WI38 (cell line): ENCODE data around the gene EIF4A2.

ENCODE experiments used
- H3K4me3 ChIP-seq: 2 replicates; pipeline ENCODE4 v1.5.1; 2011; ENCODE audit warnings: low read depth, mild to moderate bottlenecking, control low read depth, low read length
- CTCF ChIP-seq: IDR thresholded peaks from 2 replicates; pipeline ENCODE4 v1.5.1; 2012; ENCODE audit warnings: low read depth, mild to moderate bottlenecking, control low read depth, low read length

The EIF4A2 gene

GRCh38 chr3:186772701-186773417 lies 10.5 kb upstream of the EIF4A2 start:
- TF ChIP-seq CTCF: no peak
- H3K4me3 ChIP-seq: no peak overlapping the region

GRCh38 chr3:186775999-186776398 lies 7.4 kb upstream of the EIF4A2 start:
- no peak for TF ChIP-seq CTCF

GRCh38 chr3:186779204-186779603 lies 4.2 kb upstream of the EIF4A2 start:
- H3K4me3 ChIP-seq: no peak overlapping the region
- no peak for TF ChIP-seq CTCF

More at GRCh38 chr3:186775999-186776398, 7.4 kb upstream of the EIF4A2 start:
- no peak overlapping the region for H3K4me3 ChIP-seq

GRCh38 chr3:186782542-186783057 lies 777 bp upstream of the EIF4A2 start:
- peak overlapping the region; percentile 89 for H3K4me3 ChIP-seq
- TF ChIP-seq CTCF: no peak

- no peak for TF ChIP-seq CTCF
- H3K4me3 ChIP-seq: peak overlapping the region; percentile 89
Observed at GRCh38 chr3:186783731-186784515, 546 bp downstream of the EIF4A2 start.

- no peak for TF ChIP-seq CTCF
- H3K4me3 ChIP-seq: peak overlapping the region; percentile 89
Observed at GRCh38 chr3:186784820-186785494, 1.6 kb downstream of the EIF4A2 start.
